CD4-positive, alpha-beta T cell treated with Interferon gamma for 1 hour (primary cell): ENCODE measurements around the gene EGLN2.
A peak's percentile ranks its signal among the peaks of the same experiment; 100 is the strongest.
"Not testable (repeated sequence)": the region's sequence is repeated elsewhere in the genome, so short reads cannot be mapped to it uniquely, and the experiment has no call there.

ENCODE experiments used
- DNase-seq: peaks from one replicate; pipeline ENCODE4 v3.0.0-alpha.2; 2020

Gene EGLN2

DNA sequence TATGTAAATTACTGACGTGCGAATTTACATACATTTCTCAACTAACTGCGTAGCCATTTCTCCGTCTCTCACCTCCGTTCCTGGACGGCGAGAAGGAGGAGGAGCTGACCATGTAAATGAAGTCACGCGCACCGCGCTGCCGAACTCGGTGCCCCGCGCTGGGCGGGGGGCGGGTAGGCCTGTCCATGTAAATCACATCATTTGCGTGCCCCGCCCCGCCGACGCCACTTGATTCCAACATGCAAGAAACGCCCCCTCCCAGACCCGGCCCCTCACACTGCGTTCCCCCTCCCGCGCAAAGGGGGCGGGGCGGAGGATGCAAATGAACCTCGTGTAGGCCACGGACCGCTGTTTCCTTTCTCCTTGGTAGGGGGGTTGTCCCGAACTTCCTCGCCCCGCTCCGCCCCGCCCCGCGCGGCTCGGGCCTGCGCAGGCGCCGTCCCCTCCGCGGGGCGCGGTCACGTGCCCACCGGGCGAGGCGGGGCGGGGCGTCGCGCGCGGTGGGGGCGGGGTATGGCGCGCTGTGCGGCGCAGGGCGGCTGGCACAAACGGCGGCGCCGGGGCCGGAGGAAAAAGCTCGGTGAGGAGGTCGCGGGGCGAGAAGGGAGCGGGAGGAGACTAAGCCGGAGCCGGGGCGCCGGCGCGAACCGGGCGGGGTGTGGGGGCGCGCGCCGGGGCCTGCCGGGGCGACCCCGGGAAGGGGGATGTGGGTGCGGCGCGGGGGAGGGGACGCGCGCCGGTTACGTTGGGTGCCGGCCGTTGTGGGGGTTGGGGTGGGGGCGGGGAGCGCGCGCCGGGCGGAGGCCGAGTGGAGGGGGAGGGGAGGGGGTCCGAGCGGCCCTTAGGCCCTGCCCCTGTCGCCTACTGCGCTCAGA, at the start of gene EGLN2:
Gene EGLN2, plus strand, starts transcription at position 509 of the 875 bp plus-strand sequence. CDS start 1,382 bp downstream, outside the sequence.
- DNase-seq: peak; percentile 100

DNA sequence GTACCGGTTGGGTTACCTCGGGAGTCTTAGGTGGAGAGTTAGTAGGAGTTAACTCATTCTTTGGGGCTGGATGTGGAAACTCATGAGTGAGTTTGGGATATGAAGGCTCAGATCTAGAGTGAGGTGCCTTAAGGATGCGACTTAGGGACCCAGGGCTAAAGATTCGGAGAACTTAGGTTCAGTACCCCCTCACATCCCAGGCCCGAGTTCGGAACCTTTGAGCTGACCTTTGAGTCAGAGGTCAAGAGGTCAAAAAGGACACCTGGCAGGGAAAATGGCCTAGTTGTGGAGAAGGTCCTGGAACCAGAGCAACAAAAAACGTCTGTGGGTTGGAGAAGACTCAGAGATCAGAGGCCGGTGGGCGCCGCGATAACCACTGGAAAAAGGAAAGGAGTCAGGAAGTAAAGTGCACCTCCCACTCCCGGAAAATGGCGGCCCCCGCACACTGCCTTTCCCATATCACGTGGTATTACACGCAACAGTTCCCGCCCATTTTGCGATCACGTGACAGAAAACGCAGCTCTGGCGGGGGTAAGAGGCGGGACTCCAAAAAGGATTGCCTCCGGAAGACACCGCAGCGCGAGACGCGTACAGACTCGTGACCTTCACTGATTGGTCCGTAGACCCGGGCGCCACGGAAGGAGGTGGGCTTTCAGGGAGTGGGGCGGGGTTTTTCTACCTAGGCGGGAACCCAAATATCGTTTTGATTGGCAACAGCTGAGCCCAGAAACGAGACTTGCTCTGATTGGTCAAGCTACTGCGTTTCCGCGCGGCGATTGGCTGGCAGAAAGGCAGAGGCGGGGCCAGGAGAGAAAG, 48.7 kb upstream of the EGLN2 start, which contains the start of gene ACTMAP:
Gene ACTMAP, minus strand, starts transcription at position 420 of the 816 bp plus-strand sequence. CDS start 674 bp downstream, outside the sequence.
- DNase-seq: peak; percentile 100

- DNase-seq: peak; percentile 94
Measured at GRCh38 chr19:40750874-40751537, 48.0 kb upstream of the EGLN2 start, which contains the start of gene SNRPA. SNRPA (plus strand) TSS chr19:40751203; CDS start chr19:40751409, 206 bp downstream.

- no peak for DNase-seq
Measured at GRCh38 chr19:40752257-40752781, 46.7 kb upstream of the EGLN2 start.

GRCh38 chr19:40754611-40755247, 44.3 kb upstream of the EGLN2 start:
- DNase-seq: peak; percentile 15

GRCh38 chr19:40755248-40755624, 43.8 kb upstream of the EGLN2 start:
- no peak for DNase-seq

DNA sequence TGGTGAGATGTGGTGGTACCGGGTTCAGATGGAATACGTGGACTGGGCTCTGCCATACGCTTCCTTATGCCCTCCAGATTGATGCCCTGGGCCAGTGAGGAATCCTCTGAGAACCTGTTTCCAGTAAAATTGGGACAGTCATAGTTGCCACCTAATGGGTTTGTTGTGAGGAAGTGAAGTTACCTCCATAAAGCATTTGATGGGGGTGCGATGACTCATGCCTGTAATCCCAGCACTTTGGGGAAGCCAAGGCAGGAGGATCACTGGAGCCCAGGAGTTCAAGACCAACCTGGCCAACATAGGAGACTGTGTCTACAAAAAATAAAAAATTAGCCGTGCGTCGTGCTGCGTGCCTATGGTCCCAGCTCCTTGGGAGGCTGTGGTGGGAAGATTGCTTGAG, 43.2 kb upstream of the EGLN2 start:
- no peak for DNase-seq

- peak; percentile 5 for DNase-seq
Measured at GRCh38 chr19:40756502-40757110, 42.4 kb upstream of the EGLN2 start.

- DNase-seq: no peak
Measured at GRCh38 chr19:40758491-40758890, 40.5 kb upstream of the EGLN2 start.

DNA sequence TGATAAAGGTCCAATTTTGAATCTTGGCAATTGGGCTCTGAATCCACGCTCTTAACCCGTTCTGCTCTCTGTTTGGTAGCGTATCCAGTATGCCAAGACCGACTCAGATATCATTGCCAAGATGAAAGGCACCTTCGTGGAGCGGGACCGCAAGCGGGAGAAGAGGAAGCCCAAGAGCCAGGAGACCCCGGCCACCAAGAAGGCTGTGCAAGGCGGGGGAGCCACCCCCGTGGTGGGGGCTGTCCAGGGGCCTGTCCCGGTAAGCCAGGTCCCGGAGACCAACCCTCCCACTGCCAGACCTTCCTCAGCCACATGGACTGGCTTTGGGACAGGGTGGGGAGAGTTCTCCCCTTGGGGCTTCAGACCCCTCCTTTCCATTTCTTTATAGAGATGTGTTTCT, 39.6 kb upstream of the EGLN2 start:
- DNase-seq: no peak

- no peak for DNase-seq
Measured at GRCh38 chr19:40762754-40763470, 36.1 kb upstream of the EGLN2 start.

GRCh38 chr19:40763526-40763925, 35.5 kb upstream of the EGLN2 start:
- no peak for DNase-seq

- no peak for DNase-seq
Measured at GRCh38 chr19:40763963-40764362, 35.0 kb upstream of the EGLN2 start.

DNA sequence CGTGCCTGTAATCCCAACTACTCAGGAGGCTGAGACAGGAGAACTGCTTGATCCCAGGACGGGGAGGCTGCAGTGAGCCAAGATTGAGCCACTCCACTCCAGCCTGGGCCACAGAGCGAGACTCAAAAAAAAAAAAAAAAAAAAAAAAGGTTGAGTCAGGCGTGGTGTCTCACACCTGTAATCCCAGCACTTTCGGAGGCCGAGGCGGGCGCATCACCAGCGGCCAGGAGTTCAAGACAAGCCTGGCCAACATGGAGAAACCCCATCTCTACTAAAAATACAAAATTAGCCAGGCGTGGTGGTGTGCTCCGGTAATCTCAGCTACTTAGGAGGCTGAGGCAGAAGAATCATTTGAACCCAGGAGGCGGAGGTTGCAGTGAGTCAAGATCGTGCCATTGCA, 32.6 kb upstream of the EGLN2 start:
- not testable (repeated sequence) for DNase-seq

DNA sequence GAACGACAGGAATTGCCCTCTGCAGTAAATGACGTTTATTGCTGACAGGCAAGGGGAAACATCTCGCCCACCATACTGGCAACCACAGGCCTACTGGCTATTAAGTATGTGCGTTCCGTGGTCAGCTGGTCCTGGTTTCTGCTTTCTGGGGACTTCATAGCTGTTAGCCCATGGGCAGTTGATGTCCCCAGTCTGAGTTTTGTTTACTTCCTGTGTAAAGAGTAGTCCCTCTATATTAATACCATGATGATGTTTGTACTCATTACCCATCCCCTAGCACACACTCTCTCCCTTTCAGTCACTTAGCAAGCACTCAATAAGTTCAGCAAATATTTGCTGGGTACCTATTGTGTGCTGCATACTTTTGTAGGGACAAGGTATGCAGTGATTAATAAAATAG, 30.1 kb upstream of the EGLN2 start:
- no peak for DNase-seq

GRCh38 chr19:40771101-40771862, 27.7 kb upstream of the EGLN2 start:
- DNase-seq: not testable (repeated sequence)

GRCh38 chr19:40774916-40775631, 23.9 kb upstream of the EGLN2 start, which contains the start of gene MIA:
MIA (plus strand) TSS chr19:40775521; CDS start chr19:40775543, 22 bp downstream.
- DNase-seq: no peak

DNA sequence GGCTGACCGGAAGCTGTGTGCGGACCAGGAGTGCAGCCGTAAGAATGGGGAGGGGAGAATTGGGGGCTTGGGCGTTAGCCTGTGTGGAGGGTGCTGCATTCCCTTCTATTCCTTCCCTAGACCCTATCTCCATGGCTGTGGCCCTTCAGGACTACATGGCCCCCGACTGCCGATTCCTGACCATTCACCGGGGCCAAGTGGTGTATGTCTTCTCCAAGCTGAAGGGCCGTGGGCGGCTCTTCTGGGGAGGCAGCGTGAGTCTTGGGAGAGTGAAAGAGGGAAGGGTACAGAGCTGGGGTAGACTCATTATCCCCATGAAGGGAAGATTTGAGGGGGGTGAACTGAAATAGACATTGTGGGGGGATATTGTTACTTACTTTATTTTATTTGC, 23.4 kb upstream of the EGLN2 start:
- no peak for DNase-seq

DNA sequence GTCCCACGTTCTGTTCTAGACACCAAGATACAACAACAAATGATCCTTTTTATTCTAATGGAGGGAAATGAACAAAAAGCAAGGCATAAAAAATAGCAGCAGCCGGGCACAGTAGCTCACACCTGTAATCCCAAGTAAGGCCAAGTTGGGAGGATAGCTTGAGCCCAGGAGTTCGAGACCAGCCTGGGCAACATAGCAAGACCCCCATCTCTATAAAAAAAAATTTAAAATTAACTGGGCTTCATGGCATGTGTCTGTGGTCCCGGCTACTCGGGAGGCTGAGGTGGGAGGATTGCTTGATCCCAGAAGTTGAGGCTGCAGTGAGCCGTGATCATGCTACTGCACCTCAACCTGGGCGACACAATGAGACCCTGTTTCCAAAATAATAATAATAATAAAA, 22.6 kb upstream of the EGLN2 start:
- DNase-seq: no peak
